H9 (cell line): ENCODE results near the gene APRT. TPM values are rescaled to one million over a fixed set of nuclear protein-coding genes. Genes with fewer than 3 reads are reported as not detected.

Experiments
- DNase-seq: peaks from one replicate; pipeline ENCODE4 v3.0.0-alpha.2; 2017
- H2AFZ ChIP-seq: one replicate; pipeline ENCODE4 v1.6.1; 2013; ENCODE audit warnings: mild to moderate bottlenecking, low read length, control low read depth, moderate library complexity
- H2AK5ac ChIP-seq: 2 replicates; pipeline ENCODE4 v1.6.1; 2013; ENCODE audit warnings: low read length, control low read depth, mixed read lengths; ENCODE audit not compliant: insufficient read length
- H2BK120ac ChIP-seq: one replicate; pipeline ENCODE4 v1.6.1; 2013; ENCODE audit warnings: low read depth, mild to moderate bottlenecking, low read length, control low read depth, inconsistent platforms; ENCODE audit not compliant: poor library complexity, severe bottlenecking
- H2BK12ac ChIP-seq: 2 replicates; pipeline ENCODE4 v1.6.1; 2013; ENCODE audit warnings: low read length, control low read depth, mixed read lengths, low read depth; ENCODE audit not compliant: insufficient read length
- H2BK15ac ChIP-seq: 2 replicates; pipeline ENCODE4 v1.6.1; 2013; ENCODE audit warnings: low read depth, low read length, control low read depth
- H2BK20ac ChIP-seq: one replicate; pipeline ENCODE4 v1.6.1; 2013; ENCODE audit warnings: low read depth, mild to moderate bottlenecking, low read length, control low read depth, inconsistent platforms; ENCODE audit not compliant: poor library complexity, severe bottlenecking
- H2BK5ac ChIP-seq: 2 replicates; pipeline ENCODE4 v1.6.1; 2013; ENCODE audit warnings: low read length, control low read depth, mixed read lengths; ENCODE audit not compliant: insufficient read length
- H3K14ac ChIP-seq: 2 replicates; pipeline ENCODE4 v1.6.1; 2013; ENCODE audit warnings: low read length, control low read depth; ENCODE audit not compliant: insufficient read depth
- H3K18ac ChIP-seq: 2 replicates; pipeline ENCODE4 v1.6.1; 2013; ENCODE audit warnings: low read depth, mild to moderate bottlenecking, mixed read lengths, low read length, control low read depth; ENCODE audit not compliant: insufficient read length
- H3K23ac ChIP-seq: 2 replicates; pipeline ENCODE4 v1.6.1; 2013; ENCODE audit warnings: low read length, control low read depth, mixed read lengths, low read depth; ENCODE audit not compliant: insufficient read length
- H3K23me2 ChIP-seq: 2 replicates; pipeline ENCODE4 v1.6.1; 2013; ENCODE audit warnings: low read depth, mild to moderate bottlenecking, mixed read lengths, low read length, control low read depth; ENCODE audit not compliant: insufficient read length, poor library complexity, severe bottlenecking
- H3K27ac ChIP-seq: 2 replicates; pipeline ENCODE4 v1.5.1; 2013; ENCODE audit warnings: low read length, control low read depth, mixed read lengths, low read depth; ENCODE audit not compliant: insufficient read length
- H3K27me3 ChIP-seq: 2 replicates; pipeline ENCODE4 v1.6.1; 2013; ENCODE audit warnings: low read length, control low read depth, inconsistent platforms; ENCODE audit not compliant: insufficient read depth
- H3K4ac ChIP-seq: 2 replicates; pipeline ENCODE4 v1.6.1; 2013; ENCODE audit warnings: low read depth, mild to moderate bottlenecking, control low read depth, inconsistent platforms, low read length, moderate library complexity
- H3K4me1 ChIP-seq: 2 replicates; pipeline ENCODE4 v1.6.1; 2013; ENCODE audit warnings: low read length, control low read depth, inconsistent platforms; ENCODE audit not compliant: insufficient read depth
- H3K4me2 ChIP-seq: 2 replicates; pipeline ENCODE4 v1.6.1; 2013; ENCODE audit warnings: low read length, control low read depth, mixed read lengths; ENCODE audit not compliant: insufficient read length, insufficient read depth
- H3K56ac ChIP-seq: 2 replicates; pipeline ENCODE4 v1.6.1; 2013; ENCODE audit warnings: low read depth, mild to moderate bottlenecking, mixed read lengths, low read length, control low read depth; ENCODE audit not compliant: insufficient read length
- H3K79me1 ChIP-seq: 2 replicates; pipeline ENCODE4 v1.6.1; 2013; ENCODE audit warnings: low read depth, mild to moderate bottlenecking, moderate library complexity, low read length, control low read depth, inconsistent platforms; ENCODE audit not compliant: insufficient read depth, poor library complexity, severe bottlenecking
- H3K79me2 ChIP-seq: 2 replicates; pipeline ENCODE4 v1.6.1; 2013; ENCODE audit warnings: low read length, control low read depth, inconsistent platforms; ENCODE audit not compliant: insufficient read depth
- H3K9ac ChIP-seq: 2 replicates; pipeline ENCODE4 v1.6.1; 2013; ENCODE audit warnings: low read length, control low read depth, mixed read lengths; ENCODE audit not compliant: insufficient read length; ENCODE audit errors: extremely low read depth
- H3K9me3 ChIP-seq: one replicate; pipeline ENCODE4 v1.6.1; 2013; ENCODE audit warnings: low read depth, low read length, inconsistent platforms; ENCODE audit not compliant: control insufficient read depth
- H3T11ph ChIP-seq: one replicate; pipeline ENCODE4 v1.6.1; 2013; ENCODE audit warnings: mild to moderate bottlenecking, low read length, control low read depth, inconsistent platforms
- H4K20me1 ChIP-seq: one replicate; pipeline ENCODE4 v1.6.1; 2013; ENCODE audit not compliant: control insufficient read depth, insufficient read length, insufficient read depth
- H4K5ac ChIP-seq: 2 replicates; pipeline ENCODE4 v1.6.1; 2013; ENCODE audit warnings: low read depth, mild to moderate bottlenecking, mixed read lengths, low read length, control low read depth; ENCODE audit not compliant: insufficient read length
- H4K8ac ChIP-seq: replicated peaks from 2 replicates; pipeline ENCODE4 v1.6.1; 2013; ENCODE audit warnings: low read length, control low read depth, mixed read lengths, low read depth; ENCODE audit not compliant: insufficient read length
- H4K91ac ChIP-seq: 2 replicates; pipeline ENCODE4 v1.6.1; 2013; ENCODE audit warnings: low read depth, mild to moderate bottlenecking, moderate library complexity, mixed read lengths, low read length, control low read depth; ENCODE audit not compliant: insufficient read length
- H3K27ac Mint-ChIP-seq, 3 experiments: 2 replicates in 2 of 3; 3 replicates in 1 of 3; pipeline ENCODE4 v1.8.0; 2020 to 2021; ENCODE audit warnings: mixed read lengths in 3 of 3, mild to moderate bottlenecking in 1 of 3, moderate library complexity in 1 of 3
- H3K27me3 Mint-ChIP-seq: 2 replicates; pipeline ENCODE4 v1.8.0; 2021; ENCODE audit warnings: low read depth, mild to moderate bottlenecking, moderate library complexity, mixed read lengths
- H3K36me3 Mint-ChIP-seq, 3 experiments: 2 replicates in 2 of 3; 3 replicates in 1 of 3; pipeline ENCODE4 v1.8.0; 2020 to 2021; ENCODE audit warnings: low read depth in 3 of 3, mixed read lengths in 3 of 3; ENCODE audit not compliant: insufficient read depth in 1 of 3
- H3K4me1 Mint-ChIP-seq, 2 experiments: 2 replicates each; pipeline ENCODE4 v1.8.0; 2020; ENCODE audit warnings: mixed read lengths in 2 of 2
- H3K4me3 Mint-ChIP-seq, 2 experiments: 2 replicates in 1 of 2; 3 replicates in 1 of 2; pipeline ENCODE4 v1.8.0; 2020 to 2021; ENCODE audit warnings: mild to moderate bottlenecking in 2 of 2, mixed read lengths in 2 of 2, moderate library complexity in 1 of 2
- H3K9me3 Mint-ChIP-seq, 2 experiments: 2 replicates in 1 of 2; 3 replicates in 1 of 2; pipeline ENCODE4 v1.8.0; 2020; ENCODE audit warnings: mild to moderate bottlenecking in 2 of 2, mixed read lengths in 2 of 2, moderate library complexity in 1 of 2
- WGBS: extraction: QIAGEN DNeasy Blood & Tissue Kit; methylation state at CpG from one replicate; pipeline ENCODE4 v1.1.7; 2013; ENCODE audit warnings: missing lambda C conversion rate, low lambda C conversion rate, mixed read lengths; ENCODE audit not compliant: insufficient read length; ENCODE audit errors: extremely low coverage; 5-methylcytosine and 5-hydroxymethylcytosine counted together
- total RNA-seq: library from RNA; stranded (reverse); gene quantifications from 2 replicates; pipeline ENCODE4 v1.2.1, GENCODE V29; 2021
- TF ChIP-seq, protein P1 (sequence below): fragments of 200-600 bp; sonication (generic); conservative IDR thresholded peaks from 3 replicates; pipeline ENCODE4 v1.8.0; 2021; ENCODE audit warnings: antibody characterized with exemption, mild to moderate bottlenecking

APRT gene
- total RNA-seq, 1 experiment from 2014 or later, result 246 TPM

DNA sequence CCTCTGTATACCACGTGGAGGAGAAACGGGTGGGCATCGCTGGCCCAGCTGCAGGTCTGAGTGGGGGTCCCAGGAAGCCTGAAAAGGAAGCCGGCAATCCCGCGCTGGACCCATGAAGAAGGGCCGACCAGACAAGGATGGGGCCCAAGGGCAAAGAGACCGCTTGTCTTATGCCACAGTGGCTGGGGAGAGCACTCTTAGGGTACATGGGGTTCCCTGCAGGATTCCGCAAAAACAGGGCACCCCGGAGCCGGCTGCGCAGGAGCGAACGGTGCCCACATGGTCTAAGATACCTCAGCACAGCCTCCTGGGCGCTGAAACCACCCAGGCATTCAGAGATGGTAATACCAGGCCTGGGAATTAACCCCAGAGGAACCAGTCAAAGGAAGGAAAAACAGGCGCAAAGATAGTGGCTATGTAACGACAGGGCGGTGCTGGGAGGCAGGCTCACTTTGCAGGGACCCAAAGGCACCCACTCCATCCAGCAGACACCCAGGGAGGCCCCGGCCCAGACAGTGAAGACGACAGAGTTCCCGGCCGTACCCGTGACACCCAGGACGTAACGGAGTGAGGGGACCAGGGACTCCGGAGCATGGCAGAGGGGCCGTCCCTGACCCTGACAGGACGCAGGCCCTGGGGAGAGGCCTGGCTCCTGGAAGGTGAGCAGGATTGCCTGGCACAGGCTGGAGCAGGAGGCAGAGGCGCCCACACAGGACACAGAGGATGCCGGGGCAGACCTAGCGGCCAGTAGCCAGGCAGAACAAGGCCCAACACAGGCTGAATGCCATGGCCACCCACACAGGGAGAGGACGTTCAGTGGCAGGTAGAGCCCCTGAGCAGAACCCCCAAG, 37.0 kb downstream of the APRT start:
- H3K18ac ChIP-seq, result no peak overlapping the region
- no peak overlapping the region for H2BK5ac ChIP-seq
- H3K4me1 Mint-ChIP-seq, result peaks cover 26 to 53% of the 10 kb centered on the region in 2 experiments
- H3K27ac Mint-ChIP-seq, result peak overlapping the region in 1 of 3 experiments; percentile 23; a peak in 2 of 7 replicates
- no peak overlapping the region for H3K4me2 ChIP-seq
- no CpG with 5 or more reads among the region's 32 CpGs for WGBS
- H2BK15ac ChIP-seq, result no peak overlapping the region
- no peak overlapping the region for H4K91ac ChIP-seq
- no peak overlapping the region for H3K4me3 Mint-ChIP-seq
- no peaks in the 10 kb centered on the region for H3K79me1 ChIP-seq
- TF ChIP-seq, protein P1, sequence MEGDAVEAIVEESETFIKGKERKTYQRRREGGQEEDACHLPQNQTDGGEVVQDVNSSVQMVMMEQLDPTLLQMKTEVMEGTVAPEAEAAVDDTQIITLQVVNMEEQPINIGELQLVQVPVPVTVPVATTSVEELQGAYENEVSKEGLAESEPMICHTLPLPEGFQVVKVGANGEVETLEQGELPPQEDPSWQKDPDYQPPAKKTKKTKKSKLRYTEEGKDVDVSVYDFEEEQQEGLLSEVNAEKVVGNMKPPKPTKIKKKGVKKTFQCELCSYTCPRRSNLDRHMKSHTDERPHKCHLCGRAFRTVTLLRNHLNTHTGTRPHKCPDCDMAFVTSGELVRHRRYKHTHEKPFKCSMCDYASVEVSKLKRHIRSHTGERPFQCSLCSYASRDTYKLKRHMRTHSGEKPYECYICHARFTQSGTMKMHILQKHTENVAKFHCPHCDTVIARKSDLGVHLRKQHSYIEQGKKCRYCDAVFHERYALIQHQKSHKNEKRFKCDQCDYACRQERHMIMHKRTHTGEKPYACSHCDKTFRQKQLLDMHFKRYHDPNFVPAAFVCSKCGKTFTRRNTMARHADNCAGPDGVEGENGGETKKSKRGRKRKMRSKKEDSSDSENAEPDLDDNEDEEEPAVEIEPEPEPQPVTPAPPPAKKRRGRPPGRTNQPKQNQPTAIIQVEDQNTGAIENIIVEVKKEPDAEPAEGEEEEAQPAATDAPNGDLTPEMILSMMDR, result no peak
- no peaks in the 10 kb centered on the region for H3K27me3 Mint-ChIP-seq
- no peak overlapping the region for H2BK20ac ChIP-seq
- no peak overlapping the region for H4K8ac ChIP-seq
- no peak for DNase-seq
- H3K9me3 Mint-ChIP-seq, result no peaks in the 10 kb centered on the region
- no peak overlapping the region for H2AK5ac ChIP-seq
- H2BK12ac ChIP-seq, result no peak overlapping the region
- no peaks in the 10 kb centered on the region for H3K27me3 ChIP-seq
- H3K9ac ChIP-seq, result no peak overlapping the region
- H3K56ac ChIP-seq, result no peak overlapping the region
- no peak overlapping the region for H2BK120ac ChIP-seq
- H3K9me3 ChIP-seq, result no peaks in the 10 kb centered on the region
- H3K4me1 ChIP-seq, result no peaks in the 10 kb centered on the region
- H3K27ac ChIP-seq, result no peak overlapping the region
- H3K4ac ChIP-seq, result no peak overlapping the region
- no peaks in the 10 kb centered on the region for H3K79me2 ChIP-seq
- H3K14ac ChIP-seq, result no peak overlapping the region
- H4K20me1 ChIP-seq, result no peaks in the 10 kb centered on the region
- no peak overlapping the region for H2AFZ ChIP-seq
- H3K36me3 Mint-ChIP-seq, result no peaks in the 10 kb centered on the region
- H3K23ac ChIP-seq, result no peak overlapping the region
- H3T11ph ChIP-seq, result no peak overlapping the region
- no peak overlapping the region for H4K5ac ChIP-seq
- H3K23me2 ChIP-seq, result no peaks in the 10 kb centered on the region
